ENCODE measurements around the gene XPO6.

The XPO6 gene

GRCh38 chr16:28133666-28134065 lies 78.1 kb downstream of the XPO6 start:
- DNase-seq: no peak

GRCh38 chr16:28131743-28132393 lies 79.9 kb downstream of the XPO6 start:
- no CpG with 5 or more reads among the region's 5 CpGs for WGBS (ENCODE audit: insufficient coverage)
- ChIA-PET POLR2A (no interaction called here), CTCF (interaction anchor here (0.9 to 1.7 kb wide), 4 partner anchors 9 to 87 kb away, joined by 3 to 6 read pairs (median 4); no protein-coding TSS in a partner anchor)
- H3K4me3 ChIP-seq (ENCODE audit: control insufficient read depth in 1 of 7, extremely low read depth in 1 of 7, insufficient read depth in 4 of 7, low read depth in 2 of 7, low read length in 6 of 7): no peak overlapping the region
- no peaks in the 10 kb centered on the region for H3K27me3 ChIP-seq (replicated peaks in 2 of 5; ENCODE audit: control insufficient read depth in 4 of 5, insufficient read depth in 5 of 5, low read length in 4 of 5)
- H3K36me3 ChIP-seq (ENCODE audit: control insufficient read depth in 4 of 4, insufficient read depth in 4 of 4, low read length in 3 of 4): peaks cover 10 to 93% (median 48%) of the 10 kb centered on the region in 4 experiments
- no peak overlapping the region for H3K27ac ChIP-seq (ENCODE audit: insufficient read depth in 1 of 2, low read depth in 1 of 2, low read length in 2 of 2, poor library complexity in 1 of 2, severe bottlenecking in 2 of 2)
- no peaks in the 10 kb centered on the region for H3K9me3 ChIP-seq (ENCODE audit: control extremely low read depth in 1 of 5, control insufficient read depth in 4 of 5, insufficient read depth in 2 of 5, low read depth in 1 of 5, low read length in 4 of 5)
- H3K4me1 ChIP-seq (ENCODE audit: control extremely low read depth in 1 of 4, control insufficient read depth in 4 of 4, insufficient read depth in 4 of 4, low read length in 3 of 4): peaks cover 0 to 13% (median 4%) of the 10 kb centered on the region in 4 experiments
- DNase-seq: no peak

More at GRCh38 chr16:28133666-28134065, 78.1 kb downstream of the XPO6 start:
- WGBS (ENCODE audit: insufficient coverage): 81% methylated on average over 4 of the region's 7 CpGs
- ChIA-PET CTCF (interaction anchor here (0.7 to 2.6 kb wide), 4 partner anchors 8 to 141 kb away, joined by 4 to 13 read pairs (median 4); no protein-coding TSS in a partner anchor), POLR2A (no interaction called here)
- Histone ChIP-seq H3K4me3 (ENCODE audit: control insufficient read depth in 1 of 7, extremely low read depth in 1 of 7, insufficient read depth in 4 of 7, low read depth in 2 of 7, low read length in 6 of 7) (no peak overlapping the region), H3K27ac (ENCODE audit: insufficient read depth in 1 of 2, low read depth in 1 of 2, low read length in 2 of 2, poor library complexity in 1 of 2, severe bottlenecking in 2 of 2) (no peak overlapping the region), H3K36me3 (ENCODE audit: control insufficient read depth in 4 of 4, insufficient read depth in 4 of 4, low read length in 3 of 4) (peaks cover 9 to 86% (median 39%) of the 10 kb centered on the region in 4 experiments), H3K9me3 (ENCODE audit: control extremely low read depth in 1 of 5, control insufficient read depth in 4 of 5, insufficient read depth in 2 of 5, low read depth in 1 of 5, low read length in 4 of 5) (no peaks in the 10 kb centered on the region), H3K27me3 (replicated peaks in 2 of 5; ENCODE audit: control insufficient read depth in 4 of 5, insufficient read depth in 5 of 5, low read length in 4 of 5) (no peaks in the 10 kb centered on the region), H3K4me1 (ENCODE audit: control extremely low read depth in 1 of 4, control insufficient read depth in 4 of 4, insufficient read depth in 4 of 4, low read length in 3 of 4) (peaks cover 0 to 18% (median 4%) of the 10 kb centered on the region in 4 experiments)

- Histone ChIP-seq H3K27ac (ENCODE audit: insufficient read depth in 1 of 2, low read depth in 1 of 2, low read length in 2 of 2, poor library complexity in 1 of 2, severe bottlenecking in 2 of 2) (no peak overlapping the region), H3K27me3 (replicated peaks in 2 of 5; ENCODE audit: control insufficient read depth in 4 of 5, insufficient read depth in 5 of 5, low read length in 4 of 5) (no peaks in the 10 kb centered on the region), H3K9me3 (ENCODE audit: control extremely low read depth in 1 of 5, control insufficient read depth in 4 of 5, insufficient read depth in 2 of 5, low read depth in 1 of 5, low read length in 4 of 5) (no peaks in the 10 kb centered on the region), H3K4me1 (ENCODE audit: control extremely low read depth in 1 of 4, control insufficient read depth in 4 of 4, insufficient read depth in 4 of 4, low read length in 3 of 4) (peaks cover 0 to 11% (median 4%) of the 10 kb centered on the region in 4 experiments), H3K36me3 (ENCODE audit: control insufficient read depth in 4 of 4, insufficient read depth in 4 of 4, low read length in 3 of 4) (peaks cover 7 to 96% (median 53%) of the 10 kb centered on the region in 4 experiments), H3K4me3 (ENCODE audit: control insufficient read depth in 1 of 7, extremely low read depth in 1 of 7, insufficient read depth in 4 of 7, low read depth in 2 of 7, low read length in 6 of 7) (no peak overlapping the region)
- ChIA-PET POLR2A (no interaction called here), CTCF (interaction anchor here (0.9 to 1.7 kb wide), 4 partner anchors 9 to 88 kb away, joined by 3 to 6 read pairs (median 4); no protein-coding TSS in a partner anchor)
- no peak for DNase-seq
- 98% methylated on average over 5 of the region's 6 CpGs for WGBS (ENCODE audit: insufficient coverage)
Observed at GRCh38 chr16:28131181-28131580, 80.6 kb downstream of the XPO6 start.

DNA sequence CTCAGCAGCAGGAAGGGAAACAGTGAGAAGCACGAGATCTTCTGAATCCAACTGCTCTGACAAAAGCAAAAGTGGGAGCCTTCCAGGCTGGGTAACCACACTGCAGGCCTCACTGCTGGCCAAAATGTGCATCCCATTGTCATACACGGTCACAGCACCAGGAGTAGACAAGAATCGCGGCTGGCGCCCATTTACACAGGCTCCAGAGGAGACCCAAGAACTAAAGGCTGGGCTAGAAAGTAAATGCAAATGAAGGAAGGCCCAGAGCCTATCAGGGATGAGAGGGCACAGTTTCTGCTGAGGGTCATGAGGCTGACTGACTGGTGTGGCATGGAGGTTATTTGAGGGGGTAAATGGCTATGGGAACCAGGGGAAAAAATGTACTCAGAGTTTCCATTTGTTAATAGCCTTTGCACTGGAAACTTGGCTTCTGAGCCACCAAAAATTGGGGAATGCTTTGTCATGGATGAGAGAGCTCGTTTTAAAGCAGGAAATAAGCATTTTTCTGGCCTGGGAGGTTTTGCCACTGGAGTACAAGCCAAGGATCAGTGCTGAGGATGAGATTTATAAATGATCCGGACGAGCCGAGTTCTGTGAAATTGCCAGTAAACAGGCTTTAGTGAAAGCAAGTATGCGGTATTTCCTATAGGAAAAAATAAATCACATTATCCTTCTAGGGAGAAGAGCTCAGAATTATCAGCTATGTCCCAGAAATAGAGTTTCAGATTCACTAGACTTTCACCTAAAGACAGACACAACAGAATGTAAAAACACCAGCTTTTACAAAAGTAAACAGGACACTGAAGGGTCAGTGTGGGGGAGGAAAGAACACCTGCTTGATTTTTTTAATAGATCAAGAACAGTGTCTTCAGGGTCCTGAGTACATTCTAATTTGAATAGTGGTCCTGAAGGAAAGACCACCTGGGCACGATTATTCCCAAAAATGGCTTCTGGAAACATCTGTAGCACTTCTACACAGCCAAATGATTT lies 81.4 kb downstream of the XPO6 start:
- Histone ChIP-seq H3K4me1 (ENCODE audit: control extremely low read depth in 1 of 4, control insufficient read depth in 4 of 4, insufficient read depth in 4 of 4, low read length in 3 of 4) (peaks cover 0 to 11% (median 4%) of the 10 kb centered on the region in 4 experiments), H3K27me3 (replicated peaks in 2 of 5; ENCODE audit: control insufficient read depth in 4 of 5, insufficient read depth in 5 of 5, low read length in 4 of 5) (no peaks in the 10 kb centered on the region), H3K36me3 (ENCODE audit: control insufficient read depth in 4 of 4, insufficient read depth in 4 of 4, low read length in 3 of 4) (peaks cover 8 to 97% (median 58%) of the 10 kb centered on the region in 4 experiments), H3K27ac (ENCODE audit: insufficient read depth in 1 of 2, low read depth in 1 of 2, low read length in 2 of 2, poor library complexity in 1 of 2, severe bottlenecking in 2 of 2) (no peak overlapping the region), H3K9me3 (ENCODE audit: control extremely low read depth in 1 of 5, control insufficient read depth in 4 of 5, insufficient read depth in 2 of 5, low read depth in 1 of 5, low read length in 4 of 5) (no peaks in the 10 kb centered on the region), H3K4me3 (ENCODE audit: control insufficient read depth in 1 of 7, extremely low read depth in 1 of 7, insufficient read depth in 4 of 7, low read depth in 2 of 7, low read length in 6 of 7) (no peak overlapping the region)
- DNase-seq: no peak
- 96% methylated on average over 5 of the region's 11 CpGs for WGBS (ENCODE audit: insufficient coverage)
- CTCF ChIA-PET: interaction anchor here (0.9 to 1.7 kb wide), 3 partner anchors 10 to 89 kb away, joined by 4 to 6 read pairs (median 5); no protein-coding TSS in a partner anchor
- POLR2A ChIA-PET: no interaction called here

DNA sequence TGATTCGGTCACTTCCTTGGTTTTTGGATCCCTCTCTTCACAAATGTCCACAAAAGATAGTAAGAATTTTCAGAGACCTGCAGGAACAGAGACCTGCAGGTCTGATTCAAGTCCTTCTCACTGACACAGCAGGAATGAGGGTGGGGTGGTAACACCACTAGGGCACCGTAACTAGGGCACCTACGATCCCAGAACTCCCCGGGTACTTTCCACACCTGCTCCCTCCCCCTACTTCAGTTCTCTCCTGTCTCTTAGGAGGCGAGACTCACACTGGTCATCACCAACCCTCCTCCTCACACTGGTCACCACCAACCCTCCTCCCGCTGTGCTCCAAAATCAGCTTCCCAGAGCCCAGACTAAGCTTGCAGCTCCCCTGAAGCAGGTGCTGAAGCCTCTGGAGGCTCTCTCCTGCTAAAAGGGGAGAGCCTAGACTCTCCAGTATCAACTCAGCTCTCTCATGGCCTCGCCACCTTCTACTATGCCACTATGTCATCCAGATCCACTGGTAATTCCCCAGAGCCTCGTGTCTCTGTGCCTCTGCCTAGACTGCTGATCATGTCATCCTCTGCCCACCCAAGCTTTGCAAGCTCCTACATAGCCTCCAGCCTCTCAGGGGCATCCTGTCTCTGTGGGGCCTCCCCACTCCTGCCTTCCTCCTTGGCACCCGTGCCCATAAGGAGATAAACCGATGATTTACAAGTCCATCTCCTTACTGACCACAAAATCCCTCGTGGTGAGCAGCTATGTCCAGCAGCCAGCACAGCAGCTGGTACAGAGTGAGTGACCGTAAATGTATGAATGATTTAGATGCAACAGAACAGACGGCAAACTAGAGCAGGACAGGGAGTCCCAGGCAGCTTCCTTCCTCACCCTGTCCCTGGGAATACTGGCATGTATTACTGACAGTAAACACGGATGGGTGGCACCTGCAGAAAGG lies 84.8 kb downstream of the XPO6 start:
- DNase-seq: no peak
- H3K4me3 ChIP-seq (ENCODE audit: control insufficient read depth in 1 of 7, extremely low read depth in 1 of 7, insufficient read depth in 4 of 7, low read depth in 2 of 7, low read length in 6 of 7): no peak overlapping the region
- ChIA-PET POLR2A (no interaction called here), CTCF (interaction anchor here (0.7 to 1.8 kb wide), 3 partner anchors 7 to 14 kb away, joined by 3 to 4 read pairs (median 4); no protein-coding TSS in a partner anchor)
- H3K27ac ChIP-seq (ENCODE audit: insufficient read depth in 1 of 2, low read depth in 1 of 2, low read length in 2 of 2, poor library complexity in 1 of 2, severe bottlenecking in 2 of 2): no peak overlapping the region
- H3K36me3 ChIP-seq (ENCODE audit: control insufficient read depth in 4 of 4, insufficient read depth in 4 of 4, low read length in 3 of 4): peaks cover 27 to 94% (median 69%) of the 10 kb centered on the region in 4 experiments
- 95% methylated on average over 10 of the region's 14 CpGs for WGBS (ENCODE audit: insufficient coverage)
- H3K4me1 ChIP-seq (ENCODE audit: control extremely low read depth in 1 of 4, control insufficient read depth in 4 of 4, insufficient read depth in 4 of 4, low read length in 3 of 4): no peaks in the 10 kb centered on the region
- H3K27me3 ChIP-seq (replicated peaks in 2 of 5; ENCODE audit: control insufficient read depth in 4 of 5, insufficient read depth in 5 of 5, low read length in 4 of 5): no peaks in the 10 kb centered on the region
- no peaks in the 10 kb centered on the region for H3K9me3 ChIP-seq (ENCODE audit: control extremely low read depth in 1 of 5, control insufficient read depth in 4 of 5, insufficient read depth in 2 of 5, low read depth in 1 of 5, low read length in 4 of 5)

- 97% methylated on average over 16 of the region's 16 CpGs for WGBS (ENCODE audit: insufficient coverage)
- Histone ChIP-seq H3K4me1 (ENCODE audit: control extremely low read depth in 1 of 4, control insufficient read depth in 4 of 4, insufficient read depth in 4 of 4, low read length in 3 of 4) (no peaks in the 10 kb centered on the region), H3K27me3 (replicated peaks in 2 of 5; ENCODE audit: control insufficient read depth in 4 of 5, insufficient read depth in 5 of 5, low read length in 4 of 5) (no peaks in the 10 kb centered on the region), H3K27ac (ENCODE audit: insufficient read depth in 1 of 2, low read depth in 1 of 2, low read length in 2 of 2, poor library complexity in 1 of 2, severe bottlenecking in 2 of 2) (no peak overlapping the region), H3K4me3 (ENCODE audit: control insufficient read depth in 1 of 7, extremely low read depth in 1 of 7, insufficient read depth in 4 of 7, low read depth in 2 of 7, low read length in 6 of 7) (no peak overlapping the region), H3K36me3 (ENCODE audit: control insufficient read depth in 4 of 4, insufficient read depth in 4 of 4, low read length in 3 of 4) (peaks cover 28 to 94% (median 64%) of the 10 kb centered on the region in 4 experiments), H3K9me3 (ENCODE audit: control extremely low read depth in 1 of 5, control insufficient read depth in 4 of 5, insufficient read depth in 2 of 5, low read depth in 1 of 5, low read length in 4 of 5) (no peaks in the 10 kb centered on the region)
- DNase-seq: no peak
- POLR2A ChIA-PET: no interaction called here
- CTCF ChIA-PET: interaction anchor here (1.1 to 1.8 kb wide), 3 partner anchors 9 to 92 kb away, joined by 4 read pairs; no protein-coding TSS in a partner anchor
Observed at GRCh38 chr16:28125592-28125991, 86.2 kb downstream of the XPO6 start.
